H1 (cell line): ENCODE measurements around the gene PLEKHM3. TPM values are rescaled to one million over a fixed set of nuclear protein-coding genes. Genes with fewer than 3 reads are reported as not detected.

Experiments used
- CTCF ChIA-PET: fragments of 300-600 bp; sonication (Branson Sonifier 250); formaldehyde crosslinking; loops from one replicate; lab custom pipeline; 2021; ENCODE audit not compliant: partially characterized antibody; lab: Charles Lee
- POLR2A ChIA-PET: fragments of 300-600 bp; sonication (Branson Sonifier 250); formaldehyde crosslinking; loops from one replicate; lab custom pipeline; 2021; ENCODE audit warnings: inconsistent platforms; ENCODE audit not compliant: partially characterized antibody; lab: Charles Lee
- DNase-seq, 2 experiments: peaks; one replicate each; pipeline versions ENCODE4 v3.0.0 to v3.0.0-alpha.2; 2010 to 2022; ENCODE audit warnings: low spot score in 2 of 2, low read depth in 1 of 2, mixed read lengths in 1 of 2
- FAIRE-seq: peaks from 2 replicates; lab custom pipeline; 2011; peaks lifted over from hg19 to GRCh38; lab: Jason Lieb, UNC
- H2AFZ ChIP-seq: 2 replicates; pipeline ENCODE4 v1.8.1; 2012; ENCODE audit warnings: low read length, inconsistent platforms
- H2AK5ac ChIP-seq: 2 replicates; pipeline ENCODE4 v1.6.1; 2013; ENCODE audit warnings: low read depth, low read length
- H2BK120ac ChIP-seq: replicated peaks from 2 replicates; pipeline ENCODE3; 2013; ENCODE audit warnings: low read depth, low read length, inconsistent platforms
- H2BK12ac ChIP-seq: 2 replicates; pipeline ENCODE4 v1.6.1; 2013; ENCODE audit warnings: low read depth, low read length
- H2BK15ac ChIP-seq: 2 replicates; pipeline ENCODE4 v1.6.1; 2013; ENCODE audit warnings: low read length
- H2BK20ac ChIP-seq: 2 replicates; pipeline ENCODE4 v1.6.1; 2013; ENCODE audit warnings: low read length
- H2BK5ac ChIP-seq: 2 replicates; pipeline ENCODE4 v1.6.1; 2013; ENCODE audit warnings: low read depth, low read length
- H3K14ac ChIP-seq: 2 replicates; pipeline ENCODE4 v1.6.1; 2013; ENCODE audit warnings: inconsistent platforms; ENCODE audit not compliant: insufficient read length
- H3K18ac ChIP-seq: 2 replicates; pipeline ENCODE4 v1.6.1; 2013; ENCODE audit warnings: low read length; ENCODE audit errors: extremely low read depth
- H3K23ac ChIP-seq: 2 replicates; pipeline ENCODE4 v1.6.1; 2013; ENCODE audit warnings: inconsistent platforms; ENCODE audit not compliant: insufficient read length
- H3K23me2 ChIP-seq: 2 replicates; pipeline ENCODE4 v1.6.1; 2013; ENCODE audit warnings: low read depth, low read length
- H3K27ac ChIP-seq: 2 replicates; pipeline ENCODE4 v1.6.1; 2011; ENCODE audit warnings: low read depth, low read length, inconsistent platforms
- H3K27me3 ChIP-seq, 4 experiments: replicated peaks in 1 of 4; 1 replicate in 1 of 4; 2 replicates in 3 of 4; pipeline versions ENCODE4 v1.6.1 to v1.8.1; 2011 to 2013; ENCODE audit warnings: low read length in 3 of 4, mild to moderate bottlenecking in 3 of 4, inconsistent platforms in 2 of 4, mixed read lengths in 2 of 4, moderate library complexity in 1 of 4; ENCODE audit not compliant: control insufficient read depth in 3 of 4, insufficient read depth in 3 of 4; ENCODE audit errors: extremely low read depth in 1 of 4
- H3K36me3 ChIP-seq, 4 experiments: 2 replicates each; pipeline versions ENCODE4 v1.6.1 to v1.8.1; 2011 to 2013; ENCODE audit warnings: mild to moderate bottlenecking in 4 of 4, low read length in 3 of 4, moderate library complexity in 2 of 4, control low read depth in 1 of 4, inconsistent platforms in 1 of 4; ENCODE audit not compliant: insufficient read depth in 4 of 4, control insufficient read depth in 2 of 4
- H3K4ac ChIP-seq: replicated peaks from 2 replicates; pipeline ENCODE3; 2013; ENCODE audit warnings: low read length, low read depth, mixed read lengths, inconsistent platforms; ENCODE audit not compliant: insufficient read length
- H3K4me1 ChIP-seq, 4 experiments: replicated peaks in 1 of 4; 1 replicate in 1 of 4; 2 replicates in 3 of 4; pipeline versions ENCODE4 v1.6.1 to v1.8.1; 2011 to 2013; ENCODE audit warnings: low read length in 3 of 4, inconsistent platforms in 2 of 4, mixed read lengths in 1 of 4; ENCODE audit not compliant: insufficient read depth in 4 of 4, control insufficient read depth in 3 of 4
- H3K4me2 ChIP-seq, 2 experiments: 2 replicates each; pipeline versions ENCODE4 v1.6.1 to v1.8.1; 2011 to 2013; ENCODE audit warnings: low read depth in 2 of 2, low read length in 2 of 2, control low read depth in 1 of 2, inconsistent platforms in 1 of 2, mild to moderate bottlenecking in 1 of 2; ENCODE audit not compliant: insufficient read depth in 1 of 2
- H3K4me3 ChIP-seq, 4 experiments: fragments of 200-600, 300-600 bp in 1 of 4; sonication (generic), shearing (Covaris generic), sonication (Bioruptor Twin) in 1 of 4; 2 replicates each; pipeline versions ENCODE4 v1.5.1 to v1.8.1; 2011 to 2016; ENCODE audit warnings: low read length in 4 of 4, low read depth in 3 of 4, control low read depth in 2 of 4, inconsistent platforms in 2 of 4, mild to moderate bottlenecking in 2 of 4, mixed read lengths in 1 of 4, moderate library complexity in 1 of 4; ENCODE audit not compliant: insufficient read depth in 2 of 4; ENCODE audit errors: extremely low read depth in 1 of 4
- H3K56ac ChIP-seq: replicated peaks from 2 replicates; pipeline ENCODE3; 2013; ENCODE audit warnings: low read depth, mild to moderate bottlenecking, mixed read lengths, low read length, inconsistent platforms; ENCODE audit not compliant: insufficient read length
- H3K79me1 ChIP-seq: 2 replicates; pipeline ENCODE4 v1.6.1; 2013; ENCODE audit warnings: low read depth, low read length, control low read depth
- H3K79me2 ChIP-seq, 2 experiments: 2 replicates each; pipeline versions ENCODE4 v1.6.1 to v1.8.1; 2012 to 2013; ENCODE audit warnings: low read length in 2 of 2, mild to moderate bottlenecking in 2 of 2, inconsistent platforms in 1 of 2; ENCODE audit not compliant: insufficient read depth in 2 of 2, control insufficient read depth in 1 of 2
- H3K9ac ChIP-seq, 4 experiments: replicated peaks in 1 of 4; 1 replicate in 1 of 4; 2 replicates in 3 of 4; pipeline versions ENCODE4 v1.6.1 to v1.8.1; 2011 to 2013; ENCODE audit warnings: low read depth in 3 of 4, low read length in 3 of 4, control low read depth in 2 of 4, mild to moderate bottlenecking in 2 of 4, moderate library complexity in 2 of 4, inconsistent platforms in 1 of 4; ENCODE audit errors: extremely low read depth in 1 of 4
- H3K9me3 ChIP-seq, 2 experiments: 2 replicates each; pipeline versions ENCODE4 v1.6.1 to v1.8.1; 2012 to 2013; ENCODE audit warnings: mild to moderate bottlenecking in 2 of 2, moderate library complexity in 2 of 2, control low read depth in 1 of 2, inconsistent platforms in 1 of 2, low read depth in 1 of 2, low read length in 1 of 2, mixed read lengths in 1 of 2; ENCODE audit not compliant: insufficient read depth in 2 of 2
- H4K20me1 ChIP-seq, 2 experiments: replicated peaks in 1 of 2; 2 replicates each; pipeline versions ENCODE3 to v1.8.1; 2011 to 2013; ENCODE audit warnings: inconsistent platforms in 2 of 2, low read length in 2 of 2, mild to moderate bottlenecking in 1 of 2; ENCODE audit not compliant: insufficient read depth in 2 of 2, control insufficient read depth in 1 of 2
- H4K5ac ChIP-seq: 2 replicates; pipeline ENCODE4 v1.6.1; 2013; ENCODE audit warnings: low read length, low read depth, mixed read lengths, inconsistent platforms; ENCODE audit not compliant: insufficient read length
- H4K8ac ChIP-seq: 2 replicates; pipeline ENCODE4 v1.8.0; 2013; ENCODE audit warnings: mild to moderate bottlenecking, moderate library complexity, low read length, inconsistent platforms; ENCODE audit not compliant: insufficient read depth; ENCODE audit errors: extremely low read depth
- H4K91ac ChIP-seq: replicated peaks from 2 replicates; pipeline ENCODE3; 2013; ENCODE audit warnings: low read length, mixed read lengths, inconsistent platforms; ENCODE audit not compliant: insufficient read length
- BRCA1 ChIP-seq: IDR thresholded peaks from 2 replicates; pipeline ENCODE4 v1.6.1; 2012; ENCODE audit warnings: low read depth, low read length, improper control_type of control experiment
- CTBP2 ChIP-seq: IDR thresholded peaks from 2 replicates; pipeline ENCODE4 v1.7.0; 2011; ENCODE audit warnings: borderline replicate concordance, mild to moderate bottlenecking, moderate library complexity, mixed read lengths, low read length; ENCODE audit not compliant: insufficient read depth, insufficient read length
- EP300 ChIP-seq, 2 experiments: IDR thresholded peaks; 1 replicate in 1 of 2; 2 replicates in 1 of 2; pipeline ENCODE4 v1.6.1; 2011 to 2012; ENCODE audit warnings: low read depth in 2 of 2, low read length in 2 of 2, mild to moderate bottlenecking in 2 of 2, borderline replicate concordance in 1 of 2, inconsistent platforms in 1 of 2, moderate library complexity in 1 of 2
- SP2 ChIP-seq: IDR thresholded peaks from 2 replicates; pipeline ENCODE4 v1.6.1; 2012; ENCODE audit warnings: mild to moderate bottlenecking, low read length, inconsistent platforms
- SP4 ChIP-seq: IDR thresholded peaks from 2 replicates; pipeline ENCODE4 v1.6.1; 2012; ENCODE audit warnings: low read length, inconsistent platforms
- WGBS, 2 experiments: shearing (Covaris generic) in 1 of 2; methylation state at CpG; one replicate each; pipeline versions ENCODE4 v1.1.6 to v1.1.7; 2013 to 2015; ENCODE audit warnings: low lambda C conversion rate in 2 of 2, mixed read lengths in 2 of 2, inconsistent platforms in 1 of 2, low coverage in 1 of 2, missing lambda C conversion rate in 1 of 2; ENCODE audit not compliant: insufficient replicate concordance in 2 of 2, insufficient coverage in 1 of 2, insufficient read length in 1 of 2; ENCODE audit errors: extremely low coverage in 1 of 2, missing lambda C conversion rate in 1 of 2; 5-methylcytosine and 5-hydroxymethylcytosine counted together
- polyA plus RNA-seq, 7 experiments: library from polyadenylated mRNA; depleted of rRNA in 3 of 7; stranded (reverse) in 5 of 7; unstranded in 2 of 7; fragments of >200 nt in 5 of 7; fragments of 200-250 nt in 2 of 7; gene quantifications; 1 replicate in 5 of 7; 2 replicates in 1 of 7; 4 replicates in 1 of 7; pipeline versions ENCODE4 v1.2.1 to v1.2.3, GENCODE V29; 2011 to 2013; ENCODE audit warnings: missing spikeins in 2 of 7, mixed read lengths in 2 of 7
- total RNA-seq: library from RNA; stranded (reverse); fragmentation: NEBNext Ultra II Directional; extraction: Animal tissue kit (Norgen Biotek cat#: 25700); gene quantifications from 2 replicates; pipeline ENCODE4 v1.2.1, GENCODE V29; 2021

Gene PLEKHM3
- total and polyA plus RNA-seq, 2 of the 8 experiments (the other 6 are each of a cell fraction or from before 2014, with no cell fraction given) = 2.3 to 5.8 TPM

GRCh38 chr2:207815254-207815653, 210.1 kb downstream of the PLEKHM3 start:
- 90% methylated on average over 3 of the region's 3 CpGs; no CpG with 5 or more reads in 1 of the 2 experiments for WGBS, 2 experiments
- no peak for TF ChIP-seq SP4
- TF ChIP-seq SP2 = no peak
- no peak for TF ChIP-seq BRCA1
- no peak for TF ChIP-seq CTBP2
- no peak for TF ChIP-seq EP300 (IDR thresholded peaks at IDR 0.05; ENCODE audit: borderline replicate concordance in 1 of 2, low read depth in 2 of 2, low read length in 2 of 2)

More at GRCh38 chr2:207815254-207815653, 210.1 kb downstream of the PLEKHM3 start:
- FAIRE-seq (no peak), DNase-seq (no peak)
- no peaks in the 10 kb centered on the region for H3K9me3 ChIP-seq
- ChIA-PET POLR2A (no interaction called here), CTCF (interaction anchor here (1.6 to 2.6 kb wide), 2 partner anchors 39 to 69 kb away, joined by 4 to 14 read pairs; no protein-coding TSS in a partner anchor)
- no peak overlapping the region for H3K4ac ChIP-seq
- no peak overlapping the region for H2AFZ ChIP-seq
- no peaks in the 10 kb centered on the region for H3K36me3 ChIP-seq
- no peak overlapping the region for H3K4me2 ChIP-seq
- H4K5ac ChIP-seq = no peak overlapping the region
- H3K23me2 ChIP-seq = 0 out of 2 replicates have a peak, but pooled peaks cover 2% of the 10 kb centered on the region
- H4K8ac ChIP-seq = no peak overlapping the region
- H3K4me1 ChIP-seq = peaks cover 6 to 26% (median 21%) of the 10 kb centered on the region in 4 experiments; a peak in 6 of 7 replicates
- H2BK15ac ChIP-seq = no peak overlapping the region
- no peak overlapping the region for H4K91ac ChIP-seq
- H3K14ac ChIP-seq = no peak overlapping the region
- H3K9ac ChIP-seq = no peak overlapping the region
- H2BK120ac ChIP-seq = no peak overlapping the region
- H3K23ac ChIP-seq = no peak overlapping the region
- H2AK5ac ChIP-seq = no peak overlapping the region
- H3K27me3 ChIP-seq = no peaks in the 10 kb centered on the region
- no peak overlapping the region for H2BK12ac ChIP-seq
- no peak overlapping the region for H2BK20ac ChIP-seq
- H3K79me2 ChIP-seq = no peaks in the 10 kb centered on the region
- H3K79me1 ChIP-seq = no peaks in the 10 kb centered on the region
- no peak overlapping the region for H3K27ac ChIP-seq
- H4K20me1 ChIP-seq = no peaks in the 10 kb centered on the region
- H2BK5ac ChIP-seq = no peak overlapping the region
- no peak overlapping the region for H3K4me3 ChIP-seq
- no peak overlapping the region for H3K18ac ChIP-seq
- no peak overlapping the region for H3K56ac ChIP-seq
